Heart right ventricle (tissue), 16 donors: Measurements from ENCODE around the gene LRMDA. TPM values are rescaled to one million over a fixed set of nuclear protein-coding genes. Genes with fewer than 3 reads are reported as not detected.

Experiments
- ATAC-seq, 8 donors: fragments of 200-7000 bp; cut with Tn5 transposase; one replicate each; pipeline ENCODE4 v1.9.1; 2020; ENCODE audit warnings: mild to moderate bottlenecking in 8 of 8, moderate library complexity in 8 of 8, moderate number of reproducible peaks in 1 of 8
- DNase-seq, 2 donors: peaks; one replicate each; pipeline ENCODE4 v3.0.0-alpha.2; 2020
- H3K27ac ChIP-seq, 10 donors: fragments of 200-600 bp; sonication (generic) in 2 of 10; one replicate each; pipeline versions ENCODE4 v1.5.0 to v1.8.0; 2020 to 2022; ENCODE audit warnings: mild to moderate bottlenecking in 3 of 10
- H3K27me3 ChIP-seq, 7 donors: fragments of 200-600 bp; one replicate each; pipeline ENCODE4 v1.8.0; 2021 to 2022; ENCODE audit warnings: mild to moderate bottlenecking in 2 of 7
- H3K36me3 ChIP-seq, 9 donors: fragments of 200-600 bp; sonication (generic) in 1 of 9; one replicate each; pipeline versions ENCODE4 v1.5.0 to v1.8.0; 2020 to 2022; ENCODE audit warnings: mild to moderate bottlenecking in 2 of 9
- H3K4me1 ChIP-seq, 9 donors: fragments of 200-600 bp; sonication (generic) in 1 of 9; one replicate each; pipeline versions ENCODE4 v1.5.0 to v1.8.0; 2020 to 2022; ENCODE audit warnings: mild to moderate bottlenecking in 4 of 9
- H3K4me3 ChIP-seq, 10 donors: fragments of 200-600 bp; sonication (generic) in 2 of 10; one replicate each; pipeline versions ENCODE4 v1.5.0 to v1.8.0; 2020 to 2022; ENCODE audit warnings: mild to moderate bottlenecking in 7 of 10, moderate library complexity in 2 of 10
- H3K9me3 ChIP-seq, 11 donors: fragments of 200-600 bp in 10 of 11; sonication (generic) in 2 of 11; one replicate each; pipeline versions ENCODE4 v1.5.0 to v1.8.0; 2013 to 2022; ENCODE audit warnings: mild to moderate bottlenecking in 2 of 11, control low read depth in 1 of 11, moderate library complexity in 1 of 11
- CTCF ChIP-seq, 9 donors: fragments of 200-600 bp; sonication (generic) in 2 of 9; IDR thresholded peaks; one replicate each; pipeline versions ENCODE4 v1.5.0 to v1.8.0; 2021 to 2022; ENCODE audit warnings: antibody characterized with exemption in 9 of 9, mild to moderate bottlenecking in 5 of 9, moderate library complexity in 1 of 9
- WGBS, 2 donors: extraction: QIAGEN DNeasy Blood & Tissue Kit; methylation state at CpG; one replicate each; pipeline ENCODE4 v1.1.7; 2013; ENCODE audit warnings: inconsistent platforms in 1 of 2; 5-methylcytosine and 5-hydroxymethylcytosine counted together
- intact Hi-C, 10 donors: fragments of 100-400 bp; cut with DNase I; formaldehyde crosslinking; loops; one replicate each; pipeline versions ENCODE4 v1.11.1 to v1.14.2; 2022
- polyA plus RNA-seq, 2 donors: library from polyadenylated mRNA; stranded (reverse); fragments of 200-250 nt; gene quantifications; one replicate each; pipeline ENCODE4 v1.2.3, GENCODE V29; 2013
- total RNA-seq, 10 donors: library from RNA; stranded (reverse); fragmentation: NEBNext Ultra II Directional in 3 of 10; extraction: Animal tissue kit (Norgen Biotek cat#: 25700) in 3 of 10; gene quantifications; one replicate each; pipeline versions ENCODE4 v1.2.1 to v1.2.4, GENCODE V29; 2021 to 2023
- donor health status: Arrhythmogenic right ventricular cardiomyopathy.
- donor health status: ischemic (EF 13 %, LVEDD 7.1; RV severe dilation, severe dysfunction).
- donor health status: healthy with polysubstance abuse.
- donor health status: DM: no; HTN: yes; CAD: no.
- donor health status: DM: no; HTN: no; CAD: no.
- donor health status: ischemic (EF 25% LVEDD 6.9; RV normal size, moderate dysfunction).
- donor health status: ischemic (EF 25% LVEDD 5.7; RV mildly dilated, moderate dysfunction).
- donor health status: healthy.
- donor health status: DM: yes; HTN: yes; CAD: no.
- donor health status: Ischemic cardiomyopathy.
- donor health status: ischemic (EF 35%, LVEDD 5.7; RV mildly dilated, moderate dysfunction).
- donor health status: nonischemic (EF 11% LVEDD 7.7; RV severe dilation, severe dysfunction).
- donor health status: DM: yes; HTN: yes; CAD: no.
- donor health status: PGD.
- donor health status: ischemic (EF 29% LVEDD 5.4; RV normal size, mild dysfunction).
- donor health status: nonischemic (EF 23%, LVEDD 6.1; RV moderate dilation, normal function).

LRMDA gene
- total and polyA plus RNA-seq, 12 donors = 4.0 to 59.8 (median 12.7) TPM

- H3K36me3 ChIP-seq = no peaks in the 10 kb centered on the region
- H3K27ac ChIP-seq = no peak overlapping the region
- DNase-seq (no peak), ATAC-seq (no peak)
- no peak overlapping the region for H3K4me3 ChIP-seq
- TF ChIP-seq CTCF (IDR thresholded peaks at IDR 0.05) = no peak
- intact Hi-C loops = no loop called here
- 91 to 94% methylated on average over 4 of the region's 4 CpGs for WGBS, 2 donors
- H3K27me3 ChIP-seq = no peaks in the 10 kb centered on the region
- peaks cover 0 to 6% (median 0%) of the 10 kb centered on the region in 9 donors for H3K4me1 ChIP-seq
- H3K9me3 ChIP-seq = peaks cover 0 to 7% (median 0%) of the 10 kb centered on the region in 11 donors
Observed at GRCh38 chr10:75857896-75858295, 426.5 kb downstream of the LRMDA start.

DNA sequence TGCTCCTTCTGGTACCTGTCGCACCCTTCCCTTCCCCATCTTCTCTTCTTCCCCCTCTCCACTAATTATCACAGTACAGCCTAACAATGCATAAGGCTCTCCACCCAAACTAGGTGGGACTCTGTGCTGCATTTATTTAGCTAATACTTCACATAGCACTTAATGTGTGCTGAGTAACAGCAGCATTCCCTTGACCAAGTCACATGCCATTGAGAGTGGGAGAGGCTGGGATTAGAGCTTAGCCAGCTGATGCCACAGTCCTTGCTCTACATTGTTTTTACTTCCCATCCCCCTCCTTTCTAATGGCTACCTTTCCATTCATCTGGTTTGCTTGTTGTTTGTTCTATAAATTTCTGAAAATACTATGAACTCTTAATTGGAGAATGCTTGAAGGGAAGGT, 426.9 kb downstream of the LRMDA start:
- Histone ChIP-seq H3K27ac (no peak overlapping the region), H3K9me3 (peaks cover 0 to 7% (median 0%) of the 10 kb centered on the region in 11 donors), H3K4me3 (no peak overlapping the region), H3K36me3 (no peaks in the 10 kb centered on the region), H3K27me3 (no peaks in the 10 kb centered on the region), H3K4me1 (peaks cover 0 to 4% (median 0%) of the 10 kb centered on the region in 9 donors)
- 81 to 91% methylated on average over 1 of the region's 1 CpG for WGBS, 2 donors
- ATAC-seq (no peak), DNase-seq (no peak)
- intact Hi-C loops = no loop called here
- TF ChIP-seq CTCF (IDR thresholded peaks at IDR 0.05) = no peak

GRCh38 chr10:75859141-75859540, 427.7 kb downstream of the LRMDA start:
- Histone ChIP-seq H3K27me3 (no peaks in the 10 kb centered on the region), H3K9me3 (peaks cover 0 to 7% (median 0%) of the 10 kb centered on the region in 11 donors), H3K27ac (no peak overlapping the region), H3K4me1 (no peaks in the 10 kb centered on the region), H3K4me3 (no peak overlapping the region), H3K36me3 (no peaks in the 10 kb centered on the region)
- intact Hi-C loops = no loop called here
- ATAC-seq (no peak), DNase-seq (no peak)
- 0 to 100% methylated on average over 1 of the region's 1 CpG for WGBS, 2 donors
- TF ChIP-seq CTCF (IDR thresholded peaks at IDR 0.05) = no peak

DNA sequence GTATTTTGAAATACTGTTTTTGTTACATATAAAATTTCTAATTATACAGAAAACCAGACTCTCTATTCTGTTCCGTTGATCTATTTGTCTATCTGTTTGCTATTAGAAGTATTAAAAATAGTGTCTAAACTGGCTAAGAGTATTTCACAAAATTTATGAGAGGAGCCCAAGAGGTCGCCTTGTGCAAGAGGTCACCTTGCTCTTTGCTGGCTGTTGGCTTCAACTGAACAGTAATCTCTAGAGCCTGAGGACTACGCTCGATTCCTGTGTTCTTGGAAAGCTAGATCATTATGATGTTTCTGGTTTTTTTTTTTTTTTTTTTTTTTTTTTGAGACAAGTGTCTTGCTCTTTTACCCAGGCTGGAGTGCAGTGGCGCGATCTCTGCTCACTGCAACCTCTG, 428.6 kb downstream of the LRMDA start:
- no peak for ATAC-seq

More for the DNA sequence above, 428.6 kb downstream of the LRMDA start:
- Histone ChIP-seq H3K27me3 (no peaks in the 10 kb centered on the region), H3K4me1 (no peaks in the 10 kb centered on the region), H3K27ac (no peak overlapping the region), H3K4me3 (no peak overlapping the region), H3K36me3 (no peaks in the 10 kb centered on the region), H3K9me3 (peaks cover 0 to 7% (median 0%) of the 10 kb centered on the region in 11 donors)
- no peak for DNase-seq
- 72 to 78% methylated on average over 6 of the region's 6 CpGs for WGBS, 2 donors
- intact Hi-C loops = no loop called here
- no peak for TF ChIP-seq CTCF (IDR thresholded peaks at IDR 0.05)
